Activated CD8-positive, alpha-beta memory T cell treated with anti-CD3 and anti-CD28 coated beads, Interleukin-2, amount 10 ng/mL, durations not matched to agents 7 days and 5 days (primary cell): Measurements from ENCODE around the gene EML1. TPM values are rescaled to one million over a fixed set of nuclear protein-coding genes. Genes with fewer than 3 reads are reported as not detected.
"Not testable (repeated sequence)": the region's sequence is repeated elsewhere in the genome, so short reads cannot be mapped to it uniquely, and the experiment has no call there.

ENCODE experiments used
- ATAC-seq: fragments of 150-1000 bp; cut with Tn5 transposase; one replicate; pipeline ENCODE4 v1.10.0; 2021; ENCODE audit warnings: moderate library complexity
- CTCF ChIA-PET: fragments of 350-600 bp; sonication (Branson Sonifier 250); formaldehyde crosslinking; loops from one replicate; lab custom pipeline; 2021; ENCODE audit warnings: antibody characterized with exemption; lab: Charles Lee
- DNase-seq: peaks from one replicate; pipeline ENCODE4 v3.0.0-alpha.2; 2020
- H3K27ac Mint-ChIP-seq: one replicate; pipeline ENCODE4 v1.8.0; 2021; ENCODE audit warnings: mild to moderate bottlenecking, mixed read lengths
- H3K27me3 Mint-ChIP-seq: one replicate; pipeline ENCODE4 v1.8.0; 2021; ENCODE audit warnings: mixed read lengths
- H3K36me3 Mint-ChIP-seq: one replicate; pipeline ENCODE4 v1.8.0; 2021; ENCODE audit warnings: mild to moderate bottlenecking, mixed read lengths
- H3K4me1 Mint-ChIP-seq: one replicate; pipeline ENCODE4 v1.8.0; 2021; ENCODE audit warnings: mixed read lengths
- H3K4me3 Mint-ChIP-seq: one replicate; pipeline ENCODE4 v1.8.0; 2021; ENCODE audit warnings: mild to moderate bottlenecking, moderate library complexity, mixed read lengths
- H3K9me3 Mint-ChIP-seq: one replicate; pipeline ENCODE4 v1.8.0; 2022; ENCODE audit warnings: low read depth, mixed read lengths
- total RNA-seq, 2 experiments: library from RNA; stranded (reverse); gene quantifications; one replicate each; pipeline ENCODE4 v1.2.3, GENCODE V29; 2021

The EML1 gene
- total RNA-seq, 2 experiments from 2014 or later = not detected

DNA sequence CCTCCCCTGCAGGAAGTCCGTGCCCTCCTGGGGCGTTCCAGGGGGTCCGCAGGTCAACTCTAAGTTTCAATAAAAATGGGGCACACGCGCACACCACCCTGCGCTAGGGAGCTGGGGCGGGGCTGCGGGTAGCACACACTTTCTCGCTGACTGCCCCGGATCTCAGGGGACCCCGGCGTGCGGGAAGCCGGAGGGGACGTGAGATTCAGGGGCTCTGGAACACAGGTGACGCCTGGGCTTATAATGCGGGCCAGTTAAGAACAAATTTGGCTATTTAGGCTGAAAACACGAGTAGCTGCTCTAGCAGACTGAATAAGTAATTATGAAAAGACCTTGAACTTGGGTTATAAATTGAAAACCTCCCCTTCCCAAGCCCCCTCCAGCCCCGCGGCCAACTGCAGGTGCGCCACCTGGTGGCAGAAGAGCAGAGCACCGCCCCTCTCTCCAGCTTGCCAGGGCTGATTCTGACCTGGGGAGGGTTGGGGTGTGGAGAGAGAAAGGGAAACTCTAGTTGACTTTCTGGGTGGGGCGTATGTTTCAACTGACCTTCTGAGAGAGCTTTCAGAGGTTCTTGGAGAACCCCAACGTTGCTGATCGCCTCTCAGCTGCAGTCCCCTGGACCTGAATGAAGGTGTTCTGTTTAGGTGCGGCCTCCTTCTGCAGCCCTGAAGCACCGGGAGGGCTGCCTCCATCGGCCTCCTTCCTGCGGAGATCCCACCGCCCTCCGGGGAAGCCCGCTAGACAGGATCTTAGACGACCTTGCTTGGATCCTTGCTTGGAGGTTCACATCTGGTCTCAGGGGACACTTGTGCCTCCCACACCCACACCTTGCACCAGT is 153.7 kb downstream of the EML1 start:
- ATAC-seq (peak; percentile 87), DNase-seq (peak; percentile 56)
- Mint-ChIP-seq H3K4me3 (peak overlapping the region; percentile 47), H3K36me3 (no peaks in the 10 kb centered on the region), H3K9me3 (no peaks in the 10 kb centered on the region), H3K4me1 (peaks cover 11% of the 10 kb centered on the region), H3K27ac (no peak overlapping the region), H3K27me3 (peaks cover 22% of the 10 kb centered on the region)
- CTCF ChIA-PET = interaction anchor here (0.6 to 2.2 kb wide), 14 partner anchors 11 to 247 kb away, joined by 3 to 10 read pairs (median 3); no protein-coding TSS in a partner anchor

DNA sequence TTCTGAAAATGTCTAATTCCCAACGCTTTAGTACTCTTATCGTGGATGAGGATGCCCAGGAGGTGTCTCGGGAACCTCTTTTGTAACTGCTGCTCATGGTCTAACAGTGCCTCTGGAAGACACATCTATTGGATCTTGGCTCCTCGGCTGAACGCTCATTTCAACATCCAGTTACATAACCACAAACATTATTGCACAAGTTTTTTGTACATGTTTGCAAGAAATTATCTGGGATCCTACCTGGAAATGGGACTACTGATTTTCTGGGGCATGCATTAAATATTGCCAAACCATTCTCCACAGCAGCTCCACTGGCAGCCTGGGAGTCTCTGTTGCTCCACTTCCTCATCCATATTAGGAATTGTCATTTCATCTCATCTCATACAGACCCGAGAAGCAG is 154.5 kb downstream of the EML1 start:
- DNase-seq (no peak), ATAC-seq (no peak)
- CTCF ChIA-PET = interaction anchor here (0.8 to 1.4 kb wide), 7 partner anchors 12 to 171 kb away, joined by 3 to 4 read pairs (median 4); no protein-coding TSS in a partner anchor
- Mint-ChIP-seq H3K36me3 (peaks cover under 1% of the 10 kb centered on the region), H3K27me3 (peaks cover 22% of the 10 kb centered on the region), H3K4me1 (peaks cover 11% of the 10 kb centered on the region), H3K27ac (no peak overlapping the region), H3K4me3 (no peak overlapping the region), H3K9me3 (no peaks in the 10 kb centered on the region)

DNA sequence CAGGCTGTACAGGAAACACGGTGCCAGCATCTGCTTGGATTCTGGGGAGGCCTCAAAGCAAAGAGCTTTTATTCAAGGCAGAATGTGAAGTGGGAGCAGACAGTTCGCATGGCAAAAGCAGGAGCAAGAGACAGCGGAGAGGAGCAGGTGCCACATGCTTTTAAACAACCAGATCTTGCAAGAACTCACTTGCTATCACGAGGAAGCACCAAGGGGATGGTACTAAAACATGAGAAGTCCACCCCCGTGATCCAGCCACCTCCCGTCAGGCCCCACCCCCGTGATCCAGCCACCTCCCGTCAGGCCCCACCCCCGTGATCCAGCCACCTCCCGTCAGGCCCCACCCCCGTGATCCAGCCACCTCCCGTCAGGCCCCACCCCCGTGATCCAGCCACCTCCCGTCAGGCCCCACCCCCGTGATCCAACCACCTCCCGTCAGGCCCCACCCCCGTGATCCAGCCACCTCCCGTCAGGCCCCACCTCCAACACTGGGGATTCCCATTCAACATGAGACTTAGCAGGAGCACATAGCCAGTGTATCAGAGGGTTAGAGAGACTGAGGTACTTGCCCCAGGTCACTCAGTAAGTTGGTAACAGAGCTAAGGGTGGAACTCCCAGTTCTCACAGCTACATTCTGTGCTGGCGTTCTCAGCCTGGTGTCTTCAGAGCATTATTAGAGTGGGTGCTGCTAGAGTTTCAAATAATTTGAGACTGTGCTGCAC is 156.0 kb downstream of the EML1 start:
- peaks cover 22% of the 10 kb centered on the region for H3K27me3 Mint-ChIP-seq
- not testable (repeated sequence) for ATAC-seq, DNase-seq

DNA sequence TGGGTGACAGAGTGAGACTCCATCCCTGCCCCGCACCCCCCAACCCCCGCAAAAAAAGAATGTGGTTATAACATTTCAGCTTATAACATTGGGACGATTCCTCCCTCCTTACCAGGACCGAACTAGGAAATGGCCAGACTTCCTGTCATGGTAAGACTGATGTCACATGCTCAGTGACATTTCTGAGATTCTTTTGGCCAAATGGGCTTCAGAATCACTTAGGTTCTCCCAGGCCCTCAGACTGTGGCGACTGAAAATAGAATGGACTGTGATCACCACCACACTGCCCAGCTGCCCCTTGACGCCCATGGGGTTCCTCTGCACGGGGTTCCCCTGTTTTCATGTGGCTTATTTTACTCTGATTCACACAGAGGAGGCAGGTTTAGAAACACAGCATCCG is 157.0 kb downstream of the EML1 start:
- Mint-ChIP-seq H3K4me3 (no peak overlapping the region), H3K9me3 (no peaks in the 10 kb centered on the region), H3K36me3 (peaks cover 2% of the 10 kb centered on the region), H3K4me1 (peaks cover 11% of the 10 kb centered on the region), H3K27ac (no peak overlapping the region), H3K27me3 (peaks cover 31% of the 10 kb centered on the region)
- ATAC-seq (no peak), DNase-seq (no peak)
- CTCF ChIA-PET = no interaction called here

More for the DNA sequence above, 156.0 kb downstream of the EML1 start:
- H3K4me3 Mint-ChIP-seq, H3K27ac Mint-ChIP-seq, H3K9me3 Mint-ChIP-seq, H3K36me3 Mint-ChIP-seq: not testable (repeated sequence)
- H3K4me1 Mint-ChIP-seq = peaks cover 11% of the 10 kb centered on the region
- CTCF ChIA-PET = interaction anchor here (1.1 kb wide), 1 partner anchor 244 kb away, joined by 3 read pairs; no protein-coding TSS in a partner anchor

DNA sequence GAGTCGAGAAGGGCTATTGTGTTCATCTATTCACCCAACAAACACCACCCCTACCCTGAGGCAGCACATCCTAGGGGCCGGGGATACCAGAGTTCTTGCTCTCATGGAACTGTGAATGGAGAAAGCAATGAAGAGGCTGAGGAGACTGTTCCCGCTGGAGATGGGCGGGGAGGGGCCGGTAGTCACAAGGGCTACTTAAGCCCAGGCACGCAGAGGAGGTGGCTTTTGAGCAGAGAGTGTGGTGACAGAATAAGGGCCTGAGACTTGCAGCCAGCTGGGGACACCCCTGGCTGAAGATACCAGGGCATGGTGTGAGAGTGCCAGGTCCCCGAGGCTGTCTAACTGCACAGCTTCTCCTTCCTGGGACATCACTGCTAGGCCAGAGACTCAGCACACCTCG is 157.9 kb downstream of the EML1 start:
- Mint-ChIP-seq H3K36me3 (peaks cover 2% of the 10 kb centered on the region), H3K27ac (no peak overlapping the region), H3K4me3 (no peak overlapping the region), H3K9me3 (no peaks in the 10 kb centered on the region), H3K4me1 (peaks cover 10% of the 10 kb centered on the region), H3K27me3 (peaks cover 31% of the 10 kb centered on the region)
- DNase-seq (no peak), ATAC-seq (no peak)
- CTCF ChIA-PET = no interaction called here

DNA sequence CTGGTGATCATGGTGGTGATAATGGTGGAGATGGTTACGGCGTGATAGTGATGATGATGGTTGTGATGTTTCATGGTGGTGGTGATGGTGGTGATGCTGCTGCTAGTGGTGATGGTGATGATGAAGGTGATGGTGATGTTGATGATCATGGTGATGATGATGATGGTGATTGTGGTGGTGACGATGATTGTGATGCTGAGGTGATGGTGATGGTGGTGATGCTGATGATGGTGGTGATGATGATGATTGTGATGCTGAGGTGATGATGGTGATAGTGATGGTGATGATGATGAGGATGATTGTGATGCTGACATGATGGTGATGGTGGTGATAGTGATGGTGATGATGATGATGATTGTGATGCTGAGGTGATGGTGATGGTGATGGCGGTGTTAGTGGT is 158.8 kb downstream of the EML1 start:
- Mint-ChIP-seq H3K9me3 (no peaks in the 10 kb centered on the region), H3K36me3 (peaks cover 2% of the 10 kb centered on the region), H3K27ac (no peak overlapping the region), H3K4me3 (no peak overlapping the region), H3K27me3 (peaks cover 27% of the 10 kb centered on the region), H3K4me1 (peaks cover 4% of the 10 kb centered on the region)
- DNase-seq (no peak), ATAC-seq (no peak)
- CTCF ChIA-PET = interaction anchor here (0.6 kb wide), 1 partner anchor 48 kb away, joined by 3 read pairs; no protein-coding TSS in a partner anchor

DNA sequence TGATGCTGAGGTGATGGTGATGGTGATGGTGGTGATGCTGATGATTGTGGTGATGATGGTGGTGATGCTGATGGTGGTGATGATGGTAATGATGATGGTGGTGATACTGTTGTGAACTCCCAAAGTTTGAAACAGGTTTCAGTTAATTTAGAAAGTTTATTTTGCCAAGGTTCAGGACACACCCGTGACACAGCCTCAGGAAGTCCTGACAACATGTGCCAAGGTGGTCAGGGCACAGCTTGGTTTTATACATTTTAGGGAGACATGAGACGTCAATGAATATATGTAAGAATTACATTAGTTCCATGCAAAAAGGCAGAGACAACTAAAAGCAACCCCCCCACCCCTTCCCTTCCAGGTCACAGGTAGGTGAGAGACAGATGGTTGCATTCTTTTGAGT is 159.2 kb downstream of the EML1 start:
- H3K27me3 Mint-ChIP-seq = peaks cover 27% of the 10 kb centered on the region
- H3K4me3 Mint-ChIP-seq = no peak overlapping the region
- CTCF ChIA-PET = no interaction called here
- ATAC-seq (no peak), DNase-seq (no peak)
- peak overlapping the region; percentile 76 for H3K27ac Mint-ChIP-seq
- H3K4me1 Mint-ChIP-seq = peaks cover 4% of the 10 kb centered on the region
- H3K36me3 Mint-ChIP-seq = peaks cover 2% of the 10 kb centered on the region
- no peaks in the 10 kb centered on the region for H3K9me3 Mint-ChIP-seq

DNA sequence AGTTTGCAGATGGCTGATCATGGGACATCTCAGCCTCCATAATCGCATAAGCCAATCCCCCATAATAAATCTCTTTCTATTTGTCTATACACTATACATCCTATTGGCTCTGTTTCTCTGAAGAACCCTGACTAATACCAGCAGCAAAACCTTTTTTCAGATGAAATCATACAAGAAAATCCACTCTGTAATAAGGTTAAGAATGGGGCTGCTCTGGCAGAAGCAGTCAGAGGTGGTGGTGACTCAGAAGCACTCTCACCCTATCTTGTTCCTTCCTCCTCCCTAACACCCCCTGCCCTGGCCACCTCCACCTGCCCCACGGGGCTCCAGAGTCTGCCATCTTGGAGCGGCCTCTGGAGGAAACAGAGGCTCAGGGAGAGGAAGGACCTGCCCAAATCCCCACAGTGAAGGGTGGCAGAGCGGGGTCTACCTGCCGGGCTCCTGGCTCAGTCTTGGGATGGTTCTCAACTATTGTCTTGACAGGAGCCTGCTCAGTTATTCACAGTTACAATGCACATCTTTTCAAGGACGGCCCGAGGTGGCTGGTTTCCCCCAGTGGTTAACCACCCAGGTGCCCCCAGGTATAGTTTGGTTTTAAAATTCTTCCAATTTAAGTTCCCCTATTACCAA is 162.7 kb downstream of the EML1 start:
- Mint-ChIP-seq H3K27ac (no peak overlapping the region), H3K4me3 (no peak overlapping the region), H3K9me3 (no peaks in the 10 kb centered on the region), H3K27me3 (peaks cover 47% of the 10 kb centered on the region), H3K4me1 (no peaks in the 10 kb centered on the region), H3K36me3 (peaks cover 2% of the 10 kb centered on the region)
- no peak for DNase-seq
- ATAC-seq = no peak
- CTCF ChIA-PET = interaction anchor here (1.7 kb wide), 1 partner anchor 10 kb away, joined by 3 read pairs; no protein-coding TSS in a partner anchor

DNA sequence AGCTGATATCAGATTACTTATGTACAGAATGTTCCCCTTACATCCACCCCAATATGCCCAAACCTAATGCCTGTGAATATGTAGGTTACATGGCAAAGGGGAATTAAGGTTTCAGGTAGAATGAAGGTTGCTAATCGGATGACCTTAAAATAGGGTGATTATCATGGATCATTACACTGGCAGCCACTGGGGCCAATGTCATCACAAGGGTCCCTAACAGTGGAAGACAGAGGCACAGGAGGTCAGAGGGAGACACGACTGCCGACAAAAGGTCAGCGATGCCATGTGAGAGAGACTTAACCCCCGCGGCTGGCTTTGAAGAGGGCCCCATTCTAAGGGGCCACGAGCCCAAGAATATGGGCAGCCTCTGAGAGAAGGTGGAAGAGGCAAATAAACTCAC is 165.2 kb downstream of the EML1 start:
- no peak for DNase-seq
- ATAC-seq = no peak
- no peak overlapping the region for H3K27ac Mint-ChIP-seq
- no peak overlapping the region for H3K4me3 Mint-ChIP-seq
- H3K27me3 Mint-ChIP-seq = peaks cover 58% of the 10 kb centered on the region
- no peaks in the 10 kb centered on the region for H3K36me3 Mint-ChIP-seq
- CTCF ChIA-PET = interaction anchor here (1.5 kb wide), 1 partner anchor 11 kb away, joined by 4 read pairs; no protein-coding TSS in a partner anchor
- H3K4me1 Mint-ChIP-seq = no peaks in the 10 kb centered on the region
- H3K9me3 Mint-ChIP-seq = no peaks in the 10 kb centered on the region

DNA sequence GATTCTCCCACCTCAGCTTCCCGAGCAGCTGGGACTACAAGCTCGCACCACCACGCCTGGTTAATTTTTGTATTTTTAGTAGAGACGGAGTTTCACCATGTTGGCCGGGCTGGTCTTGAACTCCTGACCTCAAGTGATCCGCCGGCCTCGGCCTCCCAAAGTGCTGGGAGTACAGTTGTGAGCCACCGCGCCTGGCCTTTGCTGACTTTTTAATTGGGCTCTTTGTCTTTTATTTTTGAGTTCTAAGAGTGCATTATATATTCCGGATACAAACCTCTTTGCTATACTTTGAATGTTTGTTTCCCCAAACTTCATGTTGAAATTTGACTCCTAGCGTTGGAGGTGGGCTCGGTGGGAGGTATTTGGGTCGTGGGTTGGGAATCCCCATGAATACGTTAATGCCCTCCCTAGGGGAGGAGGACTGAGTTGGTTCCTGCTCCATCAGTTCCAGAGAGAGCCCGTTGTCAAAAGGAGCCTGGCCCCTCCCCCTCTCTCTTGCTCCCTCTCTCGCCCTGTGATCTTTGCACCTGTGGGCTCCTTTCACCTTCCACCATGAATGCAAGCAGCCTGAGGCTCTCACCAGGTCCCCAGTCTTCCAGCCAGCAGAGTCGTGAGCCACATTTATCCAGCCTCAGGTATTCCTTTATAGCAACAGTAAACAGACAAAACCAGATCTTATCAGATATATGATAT is 168.8 kb downstream of the EML1 start:
- H3K4me3 Mint-ChIP-seq = no peak overlapping the region
- H3K4me1 Mint-ChIP-seq = no peaks in the 10 kb centered on the region
- ATAC-seq (no peak), DNase-seq (no peak)
- no peaks in the 10 kb centered on the region for H3K9me3 Mint-ChIP-seq
- H3K27ac Mint-ChIP-seq = no peak overlapping the region
- CTCF ChIA-PET = no interaction called here
- H3K27me3 Mint-ChIP-seq = peaks cover 64% of the 10 kb centered on the region
- H3K36me3 Mint-ChIP-seq = no peaks in the 10 kb centered on the region

DNA sequence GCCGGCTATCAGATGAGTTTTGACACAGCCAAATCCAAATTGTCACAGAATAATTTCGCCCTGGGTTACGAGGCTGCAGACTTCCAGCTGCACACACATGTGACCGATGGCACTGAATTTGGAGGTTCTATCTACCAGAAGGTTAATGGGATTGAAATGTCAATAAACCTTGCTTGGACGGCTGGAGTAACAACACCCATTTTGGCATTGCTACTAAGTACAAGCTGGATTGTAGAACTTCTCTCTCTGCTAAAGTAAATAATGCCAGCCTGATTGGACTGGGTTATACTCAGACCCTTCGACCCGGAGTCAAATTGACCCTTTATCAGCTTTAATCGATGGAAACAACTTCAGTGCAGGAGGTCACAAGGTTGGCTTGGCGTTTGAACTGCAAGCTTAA is 171.8 kb downstream of the EML1 start:
- Mint-ChIP-seq H3K4me3 (no peak overlapping the region), H3K36me3 (no peaks in the 10 kb centered on the region), H3K27me3 (peaks cover 70% of the 10 kb centered on the region), H3K4me1 (peaks cover 2% of the 10 kb centered on the region), H3K9me3 (no peaks in the 10 kb centered on the region), H3K27ac (no peak overlapping the region)
- no peak for DNase-seq
- no peak for ATAC-seq
- CTCF ChIA-PET = interaction anchor here (1.3 kb wide), 1 partner anchor 8 kb away, joined by 3 read pairs; no protein-coding TSS in a partner anchor

DNA sequence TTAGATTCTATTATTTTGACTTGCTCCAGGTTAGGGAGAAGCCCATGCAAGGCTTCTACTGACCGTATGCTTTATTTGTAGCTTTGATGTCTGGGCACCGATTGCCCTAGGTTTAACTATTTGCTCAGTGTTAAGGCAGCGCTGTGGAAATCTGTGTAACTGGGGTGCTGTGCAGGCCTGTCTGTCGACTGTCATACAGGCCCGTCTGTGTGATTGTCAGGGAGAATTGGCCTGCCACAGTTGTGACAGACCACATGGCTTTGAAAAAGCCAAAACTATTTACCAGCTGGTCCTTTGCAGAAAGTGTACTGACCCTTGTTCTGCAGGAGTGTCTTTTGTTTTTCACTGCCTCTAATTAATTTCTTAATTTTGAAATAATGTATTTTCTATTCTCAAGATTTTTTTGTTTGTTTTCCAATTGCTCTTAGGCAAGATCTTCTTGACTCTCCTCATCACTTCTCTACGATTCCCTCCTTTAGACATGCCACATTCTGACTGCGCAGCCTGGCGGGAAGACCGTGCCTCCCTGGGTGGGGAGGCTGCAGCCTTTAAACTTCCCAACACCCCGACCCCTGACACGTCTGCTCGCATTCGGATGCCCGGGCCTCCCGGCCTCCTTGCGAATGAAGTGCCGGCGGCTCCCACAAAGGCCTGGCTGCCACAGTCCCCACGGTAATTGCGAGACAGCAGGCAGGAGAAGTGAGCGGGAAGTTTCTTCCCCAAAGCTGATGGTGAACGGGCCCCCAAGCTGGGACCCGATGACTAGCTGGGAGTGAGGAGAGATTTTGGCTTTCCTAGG is 173.0 kb downstream of the EML1 start:
- no peaks in the 10 kb centered on the region for H3K36me3 Mint-ChIP-seq
- DNase-seq (no peak), ATAC-seq (no peak)
- H3K27me3 Mint-ChIP-seq = peaks cover 69% of the 10 kb centered on the region
- CTCF ChIA-PET = interaction anchor here (0.8 to 1.3 kb wide), 2 partner anchors 9 to 20 kb away, joined by 3 read pairs; no protein-coding TSS in a partner anchor
- no peak overlapping the region for H3K4me3 Mint-ChIP-seq
- peaks cover 2% of the 10 kb centered on the region for H3K4me1 Mint-ChIP-seq
- H3K27ac Mint-ChIP-seq = no peak overlapping the region
- H3K9me3 Mint-ChIP-seq = no peaks in the 10 kb centered on the region
